Mesothelial cell of epicardium (in vitro differentiated cells): Measurements from ENCODE around the gene ICAM2. TPM values are rescaled to one million over a fixed set of nuclear protein-coding genes. Genes with fewer than 3 reads are reported as not detected.
A peak's percentile ranks its signal among the peaks of the same experiment; 100 is the strongest.

Experiments
- DNase-seq, 2 experiments: peaks; one replicate each; pipeline ENCODE4 v3.0.0; 2021; ENCODE audit warnings: low spot score in 2 of 2; ENCODE audit not compliant: unreplicated experiment in 2 of 2
- H3K27ac Mint-ChIP-seq: 2 replicates; pipeline ENCODE4 v1.8.0; 2021; ENCODE audit warnings: mixed read lengths
- H3K27me3 Mint-ChIP-seq: 2 replicates; pipeline ENCODE4 v1.8.0; 2021; ENCODE audit warnings: low read depth, mixed read lengths
- H3K36me3 Mint-ChIP-seq: 2 replicates; pipeline ENCODE4 v1.8.0; 2021; ENCODE audit warnings: mixed read lengths
- H3K4me1 Mint-ChIP-seq: 2 replicates; pipeline ENCODE4 v1.8.0; 2021; ENCODE audit warnings: mixed read lengths
- H3K4me3 Mint-ChIP-seq: 2 replicates; pipeline ENCODE4 v1.8.0; 2021; ENCODE audit warnings: mild to moderate bottlenecking, moderate library complexity, mixed read lengths
- H3K9me3 Mint-ChIP-seq: 2 replicates; pipeline ENCODE4 v1.8.0; 2021; ENCODE audit warnings: mixed read lengths
- CTCF ChIP-seq: fragments of 200-600 bp; sonication (generic); IDR thresholded peaks from one replicate; pipeline ENCODE4 v1.5.0; 2021; ENCODE audit warnings: antibody characterized with exemption; ENCODE audit not compliant: unreplicated experiment
- total RNA-seq: library from RNA; stranded (reverse); gene quantifications from 3 replicates; pipeline ENCODE4 v1.2.1, GENCODE V29; 2021

ICAM2 gene
- total RNA-seq, 1 donor from 2014 or later = 0.22 TPM

GRCh38 chr17:64017381-64017980 is 3.0 kb downstream of the ICAM2 start:
- H3K36me3 Mint-ChIP-seq = no peaks in the 10 kb centered on the region
- H3K27me3 Mint-ChIP-seq = peaks cover 10% of the 10 kb centered on the region
- no peak overlapping the region for H3K4me3 Mint-ChIP-seq
- DNase-seq = no peak
- peaks cover 5% of the 10 kb centered on the region for H3K9me3 Mint-ChIP-seq
- H3K27ac Mint-ChIP-seq = no peak overlapping the region
- TF ChIP-seq CTCF = peak; percentile 74
- H3K4me1 Mint-ChIP-seq = no peaks in the 10 kb centered on the region

- no peak for TF ChIP-seq CTCF
- Mint-ChIP-seq H3K4me1 (no peaks in the 10 kb centered on the region), H3K36me3 (no peaks in the 10 kb centered on the region), H3K27ac (no peak overlapping the region), H3K9me3 (peaks cover 5% of the 10 kb centered on the region), H3K4me3 (no peak overlapping the region), H3K27me3 (peaks cover 11% of the 10 kb centered on the region)
- no peak for DNase-seq
These were observed 3.5 kb downstream of the ICAM2 start for GRCh38 chr17:64016974-64017373.

- TF ChIP-seq CTCF = no peak
- H3K36me3 Mint-ChIP-seq = no peaks in the 10 kb centered on the region
- peaks cover 14% of the 10 kb centered on the region for H3K27me3 Mint-ChIP-seq
- no peaks in the 10 kb centered on the region for H3K4me1 Mint-ChIP-seq
- H3K4me3 Mint-ChIP-seq = no peak overlapping the region
- DNase-seq = no peak
- H3K9me3 Mint-ChIP-seq = peaks cover 5% of the 10 kb centered on the region
- H3K27ac Mint-ChIP-seq = no peak overlapping the region
These were observed 4.1 kb downstream of the ICAM2 start for GRCh38 chr17:64016231-64016784.

GRCh38 chr17:64015447-64015846 is 5.0 kb downstream of the ICAM2 start:
- Mint-ChIP-seq H3K27me3 (peaks cover 14% of the 10 kb centered on the region), H3K4me1 (no peaks in the 10 kb centered on the region), H3K4me3 (no peak overlapping the region), H3K27ac (no peak overlapping the region), H3K36me3 (no peaks in the 10 kb centered on the region), H3K9me3 (peaks cover 5% of the 10 kb centered on the region)
- no peak for TF ChIP-seq CTCF
- no peak for DNase-seq

GRCh38 chr17:64009571-64010402 is 10.6 kb downstream of the ICAM2 start:
- Mint-ChIP-seq H3K27ac (no peak overlapping the region), H3K4me3 (no peak overlapping the region), H3K27me3 (peaks cover 9% of the 10 kb centered on the region), H3K9me3 (peaks cover 5% of the 10 kb centered on the region), H3K4me1 (peaks cover 9% of the 10 kb centered on the region), H3K36me3 (no peaks in the 10 kb centered on the region)
- TF ChIP-seq CTCF = no peak
- no peak for DNase-seq
